Astrocyte of the spinal cord (primary cell): ENCODE data around the gene MYPN.
A peak's percentile ranks its signal among the peaks of the same experiment; 100 is the strongest.

Experiments used
- DNase-seq: peaks from one replicate; pipeline ENCODE4 v3.0.0; 2011; ENCODE audit warnings: low read depth, low spot score
- H3K4me3 ChIP-seq: 2 replicates; pipeline ENCODE4 v1.5.1; 2011; ENCODE audit warnings: low read depth, mild to moderate bottlenecking, low read length, moderate library complexity
- CTCF ChIP-seq: IDR thresholded peaks from 2 replicates; pipeline ENCODE4 v1.5.1; 2012; ENCODE audit warnings: low read depth, mild to moderate bottlenecking, low read length, inconsistent platforms
- in situ Hi-C: cut with HindIII; loops from 2 replicates; pipeline ENCODE4 v1.10.0; 2017; ENCODE audit warnings: low sequenced_read_pairs

The MYPN gene

GRCh38 chr10:68103261-68103878 lies 5.9 kb upstream of the MYPN start:
- in situ Hi-C loops: no loop called here
- peak; percentile 22 for DNase-seq
- no peak for TF ChIP-seq CTCF
- H3K4me3 ChIP-seq: no peak overlapping the region

GRCh38 chr10:68103901-68104300 lies 5.4 kb upstream of the MYPN start:
- no peak overlapping the region for H3K4me3 ChIP-seq
- TF ChIP-seq CTCF: no peak
- in situ Hi-C loops: no loop called here
- DNase-seq: no peak

GRCh38 chr10:68105820-68106219 lies 3.5 kb upstream of the MYPN start:
- in situ Hi-C loops: no loop called here
- TF ChIP-seq CTCF: no peak
- peak; percentile 53 for DNase-seq
- no peak overlapping the region for H3K4me3 ChIP-seq

- DNase-seq: peak; percentile 89
- no peak for TF ChIP-seq CTCF
- no peak overlapping the region for H3K4me3 ChIP-seq
- in situ Hi-C loops: no loop called here
Observed at GRCh38 chr10:68106656-68107055, 2.6 kb upstream of the MYPN start.

GRCh38 chr10:68107651-68108050 lies 1.6 kb upstream of the MYPN start:
- H3K4me3 ChIP-seq: no peak overlapping the region
- DNase-seq: no peak
- TF ChIP-seq CTCF: no peak
- in situ Hi-C loops: no loop called here

GRCh38 chr10:68108051-68108450 lies 1.2 kb upstream of the MYPN start:
- no peak overlapping the region for H3K4me3 ChIP-seq
- DNase-seq: no peak
- TF ChIP-seq CTCF: no peak
- in situ Hi-C loops: no loop called here

GRCh38 chr10:68108653-68109052 lies 635 bp upstream of the MYPN start:
- in situ Hi-C loops: no loop called here
- no peak for DNase-seq
- H3K4me3 ChIP-seq: no peak overlapping the region
- no peak for TF ChIP-seq CTCF
